BLaER1 (cell line): Measurements from ENCODE around the gene ZFAND2A.
A peak's percentile ranks its signal among the peaks of the same experiment; 100 is the strongest.

Experiments
- H3K27ac ChIP-seq: shearing (Covaris generic); formaldehyde crosslinking; 2 replicates; pipeline ENCODE4 v1.8.1; 2022
- H3K27me3 ChIP-seq: shearing (Covaris generic); formaldehyde crosslinking; 2 replicates; pipeline ENCODE4 v1.8.1; 2022
- H3K36me3 ChIP-seq: shearing (Covaris generic); formaldehyde crosslinking; 2 replicates; pipeline ENCODE4 v1.8.1; 2022
- H3K4me1 ChIP-seq: shearing (Covaris generic); formaldehyde crosslinking; 2 replicates; pipeline ENCODE4 v1.8.1; 2022
- H3K4me2 ChIP-seq: shearing (Covaris generic); formaldehyde crosslinking; 2 replicates; pipeline ENCODE4 v1.8.1; 2022
- H3K4me3 ChIP-seq: shearing (Covaris generic); formaldehyde crosslinking; 2 replicates; pipeline ENCODE4 v1.8.1; 2022
- H3K9ac ChIP-seq: shearing (Covaris generic); formaldehyde crosslinking; 2 replicates; pipeline ENCODE4 v1.8.1; 2022
- H3K9me3 ChIP-seq: shearing (Covaris generic); formaldehyde crosslinking; 2 replicates; pipeline ENCODE4 v1.8.1; 2022
- H4K20me1 ChIP-seq: shearing (Covaris generic); formaldehyde crosslinking; 2 replicates; pipeline ENCODE4 v1.8.1; 2022
- Cebpa-rat ChIP-seq: shearing (Covaris generic); IDR thresholded peaks from 2 replicates; pipeline ENCODE4 v1.8.1; 2022

Gene ZFAND2A

GRCh38 chr7:1103009-1103788 is 56.8 kb downstream of the ZFAND2A start:
- Histone ChIP-seq H4K20me1 (peaks cover 80% of the 10 kb centered on the region), H3K4me3 (no peak overlapping the region), H3K4me2 (peak overlapping the region; percentile 98), H3K9me3 (no peaks in the 10 kb centered on the region), H3K27me3 (no peaks in the 10 kb centered on the region), H3K9ac (peak overlapping the region; percentile 78; the same call in 1 of the 2 replicates), H3K36me3 (peaks cover 34% of the 10 kb centered on the region), H3K4me1 (peaks cover 99% of the 10 kb centered on the region), H3K27ac (peak overlapping the region; percentile 70)
- no peak for TF ChIP-seq Cebpa-rat
